Fibroblast of lung (primary cell): ENCODE results near the gene NSMCE3.

Experiments
- CTCF ChIP-seq, 2 donors: IDR thresholded peaks in 1 of 2; conservative IDR thresholded peaks in 1 of 2; 1 replicate in 1 of 2; 2 replicates in 1 of 2; pipeline ENCODE4 v1.5.1; 2011 to 2012; ENCODE audit warnings: low read length in 2 of 2, control low read depth in 1 of 2, inconsistent platforms in 1 of 2, low read depth in 1 of 2, mild to moderate bottlenecking in 1 of 2
- EZH2 ChIP-seq: IDR thresholded peaks from 2 replicates; pipeline ENCODE4 v1.5.1; 2012; ENCODE audit warnings: low read length, control low read depth, mild to moderate bottlenecking; ENCODE audit errors: missing control alignments

DNA sequence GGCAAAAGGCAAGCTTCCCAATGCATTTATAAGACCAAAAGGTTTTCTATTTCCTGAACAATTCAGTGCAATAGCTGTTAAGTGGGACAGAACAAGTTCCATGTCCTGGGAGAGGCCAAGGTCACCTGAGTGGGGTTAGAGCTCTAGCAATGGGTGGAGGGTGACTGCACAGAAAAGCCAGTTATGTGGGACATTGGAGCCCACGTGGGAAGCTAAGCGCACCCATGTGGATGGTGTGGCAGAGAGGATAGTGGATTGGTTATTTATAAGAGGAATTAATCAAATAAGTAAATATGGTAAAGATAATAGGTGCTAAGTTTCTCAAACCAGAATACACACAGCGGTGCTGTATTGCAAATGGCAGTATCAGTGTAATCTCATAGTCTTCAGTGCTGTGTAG is 6.3 kb downstream of the NSMCE3 start:
- TF ChIP-seq CTCF (conservative IDR thresholded peaks at IDR 0.05 in 1 of 2, IDR thresholded peaks at IDR 0.05 in 1 of 2; ENCODE audit: low read depth in 1 of 2, low read length in 2 of 2) (no peak), EZH2 (no peak)
